Measurements from ENCODE around the gene TNIK.

TNIK gene

GRCh38 chr3:171420667-171421066, 39.5 kb downstream of the TNIK start:
- no peak for DNase-seq (ENCODE audit: low read depth in 2 of 3, low spot score in 2 of 3)

- no peak for DNase-seq (ENCODE audit: low read depth in 2 of 3, low spot score in 2 of 3)
Measured at GRCh38 chr3:171419457-171419856, 40.7 kb downstream of the TNIK start.

GRCh38 chr3:171417813-171418212, 42.4 kb downstream of the TNIK start:
- DNase-seq (ENCODE audit: low read depth in 2 of 3, low spot score in 2 of 3), result no peak

DNA sequence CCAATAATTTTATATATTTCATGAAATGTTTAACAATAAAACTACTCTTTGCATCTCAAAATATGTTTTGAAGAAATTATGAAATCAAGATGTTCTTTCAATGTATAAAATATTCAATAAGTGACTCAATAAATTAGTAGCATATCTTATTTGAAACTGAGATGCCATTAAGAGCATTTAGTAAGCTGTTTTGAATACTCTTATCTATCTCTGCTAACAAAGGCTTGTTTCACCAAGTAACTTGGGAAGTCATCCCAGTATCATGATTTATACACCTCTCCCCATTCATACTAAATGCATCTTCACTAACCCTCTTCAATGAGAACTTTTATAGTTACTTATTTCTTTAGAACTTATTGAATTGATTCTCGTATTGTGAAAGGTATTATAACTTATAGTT, 43.1 kb downstream of the TNIK start:
- no peak for DNase-seq (ENCODE audit: low read depth in 2 of 3, low spot score in 2 of 3)

DNA sequence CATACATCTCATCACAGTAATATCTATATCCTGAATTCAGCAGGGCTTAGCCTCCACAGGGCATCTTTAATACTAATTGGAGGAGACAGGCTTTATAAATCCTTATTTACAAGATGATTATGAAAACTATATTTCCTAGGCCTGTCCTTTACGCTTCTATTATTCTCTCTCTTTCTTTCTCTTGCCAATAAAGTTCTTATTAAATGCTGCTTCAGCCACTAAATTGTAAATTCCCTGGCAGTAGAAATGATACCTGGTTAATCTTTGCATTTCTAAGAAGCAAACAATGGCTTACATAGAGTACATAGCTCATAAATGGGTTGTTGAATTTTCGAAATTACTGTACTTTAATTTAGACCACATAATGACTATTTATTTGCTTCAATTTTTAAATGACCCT, 43.5 kb downstream of the TNIK start:
- DNase-seq (ENCODE audit: low read depth in 2 of 3, low spot score in 2 of 3), result no peak

GRCh38 chr3:171416061-171416460, 44.1 kb downstream of the TNIK start:
- no peak for DNase-seq (ENCODE audit: low read depth in 2 of 3, low spot score in 2 of 3)

DNA sequence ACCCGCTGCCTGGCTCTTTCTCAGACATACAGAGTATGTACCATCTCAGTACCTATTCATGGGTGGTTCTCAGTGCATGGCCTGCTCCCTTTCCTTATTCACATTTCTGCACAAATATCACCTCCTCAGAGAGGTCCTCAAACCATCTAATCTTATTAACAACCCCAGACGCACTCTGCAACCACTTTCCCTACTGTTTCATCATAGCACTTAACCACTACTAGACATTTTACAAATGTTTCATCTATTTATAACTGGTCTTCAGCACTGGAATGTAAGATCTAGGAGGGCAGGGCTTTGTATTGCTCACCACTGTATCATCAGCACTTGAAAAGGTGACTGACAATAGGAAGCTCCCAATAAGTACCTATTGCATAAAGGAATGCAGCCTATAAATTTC, 45.1 kb downstream of the TNIK start:
- DNase-seq (ENCODE audit: low read depth in 2 of 3, low spot score in 2 of 3), result no peak

GRCh38 chr3:171412473-171412872, 47.7 kb downstream of the TNIK start:
- DNase-seq (ENCODE audit: low read depth in 2 of 3, low spot score in 2 of 3), result no peak

DNA sequence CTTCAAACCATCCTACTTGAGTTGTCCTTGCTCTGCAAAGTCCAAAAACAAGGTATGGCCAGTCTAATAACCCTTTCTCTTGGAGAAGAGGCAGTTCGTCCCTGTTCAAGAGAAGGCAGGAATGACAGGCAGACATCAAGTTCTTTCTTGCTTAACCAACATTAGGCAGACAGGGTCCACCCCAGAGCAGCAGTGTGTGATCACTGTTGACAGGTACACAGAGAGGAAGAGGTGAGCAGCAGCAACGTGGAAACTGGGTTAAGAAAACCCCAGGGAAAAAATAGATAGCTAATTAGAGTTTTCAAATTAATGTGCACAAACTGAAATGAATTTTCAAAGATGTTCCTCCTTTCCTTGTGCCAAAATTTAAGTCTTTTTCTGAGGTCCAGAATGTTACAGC, 48.2 kb downstream of the TNIK start:
- no peak for DNase-seq (ENCODE audit: low read depth in 2 of 3, low spot score in 2 of 3)

GRCh38 chr3:171410186-171410585, 50.0 kb downstream of the TNIK start:
- no peak for DNase-seq (ENCODE audit: low read depth in 2 of 3, low spot score in 2 of 3)

DNA sequence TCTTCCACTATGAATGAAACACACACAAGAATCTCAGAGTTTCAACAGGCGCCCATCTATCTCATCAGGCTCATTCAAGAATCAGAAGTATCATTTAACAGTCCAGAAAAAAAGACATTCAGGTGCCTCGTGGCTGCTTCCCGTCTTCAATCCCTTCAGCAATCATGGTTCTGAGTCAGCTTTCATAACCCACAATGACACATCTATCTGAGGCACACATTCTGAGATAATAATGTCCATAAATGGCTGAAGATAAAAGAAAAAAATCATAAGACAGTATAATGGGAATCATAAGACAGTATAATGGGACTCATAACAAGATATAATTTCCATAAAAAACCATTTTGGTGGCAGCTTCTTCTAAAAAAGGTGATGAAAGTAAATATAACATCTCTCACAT, 52.4 kb downstream of the TNIK start:
- DNase-seq (ENCODE audit: low read depth in 2 of 3, low spot score in 2 of 3), result no peak

GRCh38 chr3:171404376-171404967, 55.7 kb downstream of the TNIK start:
- no peak for DNase-seq (ENCODE audit: low read depth in 2 of 3, low spot score in 2 of 3)

GRCh38 chr3:171402281-171402680, 57.9 kb downstream of the TNIK start:
- DNase-seq (ENCODE audit: low read depth in 2 of 3, low spot score in 2 of 3), result no peak

DNA sequence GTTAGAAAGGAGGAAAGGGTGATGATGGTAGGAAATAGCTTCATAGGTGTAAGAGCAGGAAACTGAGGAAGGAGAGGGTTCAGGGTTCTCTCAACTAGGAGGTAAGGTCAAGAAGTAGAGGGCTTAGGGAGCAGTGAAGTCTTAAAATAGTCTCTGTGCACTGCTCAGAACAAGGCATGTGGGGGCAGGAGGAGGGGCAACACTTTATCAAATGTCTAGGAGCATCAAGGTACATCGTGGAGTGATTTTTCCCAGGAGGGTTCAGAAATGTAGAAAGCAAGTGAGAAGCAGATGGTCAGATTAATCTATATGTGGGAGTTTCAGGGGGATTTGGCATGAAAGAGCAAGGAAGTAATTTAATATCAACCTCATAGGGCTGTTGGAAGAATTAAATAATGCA, 58.8 kb downstream of the TNIK start:
- DNase-seq (ENCODE audit: low read depth in 2 of 3, low spot score in 2 of 3), result no peak

GRCh38 chr3:171399842-171400241, 60.4 kb downstream of the TNIK start:
- DNase-seq (ENCODE audit: low read depth in 2 of 3, low spot score in 2 of 3), result no peak

- DNase-seq (ENCODE audit: low read depth in 2 of 3, low spot score in 2 of 3), result no peak
Measured at GRCh38 chr3:171398343-171398742, 61.9 kb downstream of the TNIK start.

GRCh38 chr3:171397089-171397488, 63.1 kb downstream of the TNIK start:
- DNase-seq (ENCODE audit: low read depth in 2 of 3, low spot score in 2 of 3), result no peak

DNA sequence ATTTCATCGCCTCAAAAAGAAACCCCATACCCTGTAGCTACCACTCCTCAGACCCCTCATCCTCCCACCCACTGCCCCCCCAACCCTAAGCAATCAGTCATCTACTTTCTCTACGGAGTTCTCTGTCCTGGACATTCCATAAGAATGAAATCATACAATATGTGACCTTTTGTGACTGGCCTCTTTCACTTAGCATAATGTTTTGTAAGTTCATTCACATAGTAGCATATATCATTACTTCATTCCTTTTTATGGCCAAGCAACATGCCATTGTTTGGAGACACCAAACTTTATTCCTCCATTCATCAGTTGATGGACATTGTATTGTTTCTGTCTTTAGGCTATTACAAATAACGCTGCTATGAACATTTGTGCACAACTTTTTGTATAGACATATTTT, 64.2 kb downstream of the TNIK start:
- DNase-seq (ENCODE audit: low read depth in 2 of 3, low spot score in 2 of 3), result no peak

DNA sequence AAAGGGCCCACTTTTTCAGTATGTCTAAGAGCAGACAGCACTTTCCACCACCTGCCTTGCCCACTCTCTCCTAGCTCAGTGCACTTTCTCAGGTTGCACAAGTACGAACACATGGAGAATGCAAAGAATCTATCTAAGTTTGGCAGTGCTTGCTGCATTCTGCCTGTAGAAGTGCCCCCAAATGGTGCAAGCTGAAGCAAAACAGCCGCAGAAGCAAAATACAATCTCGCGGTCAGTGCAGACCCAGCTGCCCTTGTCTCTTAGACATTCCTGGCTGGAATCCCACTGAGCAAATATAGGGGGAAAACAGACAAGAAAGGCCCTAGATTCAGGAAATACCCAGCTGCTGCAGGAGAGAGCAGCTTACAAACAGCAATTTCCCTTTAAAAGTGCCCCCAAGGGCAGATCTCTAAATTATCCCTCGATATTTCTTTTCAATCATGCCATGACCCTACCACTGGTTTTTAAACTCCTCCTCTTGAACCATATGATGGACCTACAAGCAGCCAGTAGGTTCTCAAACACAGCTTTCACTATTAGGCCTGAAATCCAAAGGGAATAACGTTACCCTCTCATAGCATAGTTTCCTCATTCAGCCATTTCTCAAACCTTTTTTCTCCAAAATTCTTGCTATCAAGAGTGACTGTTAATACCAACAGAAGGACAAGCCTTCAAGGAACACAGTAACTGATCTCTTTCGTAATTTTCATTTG, 67.0 kb downstream of the TNIK start:
- no peak for DNase-seq (ENCODE audit: low read depth in 2 of 3, low spot score in 2 of 3)

- no peak for DNase-seq (ENCODE audit: low read depth in 2 of 3, low spot score in 2 of 3)
Measured at GRCh38 chr3:171391432-171391831, 68.8 kb downstream of the TNIK start.

GRCh38 chr3:171390051-171390941, 69.9 kb downstream of the TNIK start:
- DNase-seq (ENCODE audit: low read depth in 2 of 3, low spot score in 2 of 3), result no peak

GRCh38 chr3:171389491-171389890, 70.7 kb downstream of the TNIK start:
- no peak for DNase-seq (ENCODE audit: low read depth in 2 of 3, low spot score in 2 of 3)

All from activated CD8-positive, alpha-beta memory T cell treated with anti-CD3 and anti-CD28 coated beads for 48 hours (primary cell).